HT-29 (cell line): ENCODE results near the gene TPK1. TPM values are rescaled to one million over a fixed set of nuclear protein-coding genes. Genes with fewer than 3 reads are reported as not detected.

Experiments
- DNase-seq: peaks from one replicate; pipeline ENCODE4 v3.0.0-alpha.2; 2015; ENCODE audit warnings: low spot score
- small RNA-seq: library from RNA; depleted of rRNA; stranded (forward); fragments of <200 nt; gene quantifications from one replicate; pipeline ENCODE3, GENCODE V24; 2014
- total RNA-seq: library from RNA; depleted of rRNA; stranded (reverse); fragments of >200 nt; shearing (Covaris generic); gene quantifications from 2 replicates; pipeline ENCODE4 v1.2.3, GENCODE V29; 2014

TPK1 gene
- total RNA-seq, 1 experiment from 2014 or later = 1.4 TPM

- no peak for DNase-seq
Measured at GRCh38 chr7:144414815-144415214, 421.0 kb downstream of the TPK1 start.

DNA sequence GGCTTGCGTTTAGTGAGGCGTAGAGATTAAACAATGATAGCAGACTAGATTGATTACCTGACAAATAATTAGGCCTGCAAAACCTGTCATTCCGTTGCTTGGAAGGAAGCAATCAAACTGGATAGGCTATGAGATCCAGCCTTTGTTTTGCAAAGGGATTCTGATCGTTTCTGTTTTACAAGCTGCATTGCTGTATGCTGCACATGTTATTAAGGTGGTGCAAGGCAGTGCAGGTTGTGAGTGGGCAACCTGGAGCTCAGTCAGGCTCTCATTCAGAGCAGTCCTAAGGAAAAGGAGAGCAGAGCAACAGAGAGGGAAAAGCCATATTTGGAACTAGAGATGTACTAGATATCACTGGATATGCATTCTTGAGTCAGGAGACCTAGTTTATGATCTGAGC is 425.4 kb downstream of the TPK1 start:
- no peak for DNase-seq

DNA sequence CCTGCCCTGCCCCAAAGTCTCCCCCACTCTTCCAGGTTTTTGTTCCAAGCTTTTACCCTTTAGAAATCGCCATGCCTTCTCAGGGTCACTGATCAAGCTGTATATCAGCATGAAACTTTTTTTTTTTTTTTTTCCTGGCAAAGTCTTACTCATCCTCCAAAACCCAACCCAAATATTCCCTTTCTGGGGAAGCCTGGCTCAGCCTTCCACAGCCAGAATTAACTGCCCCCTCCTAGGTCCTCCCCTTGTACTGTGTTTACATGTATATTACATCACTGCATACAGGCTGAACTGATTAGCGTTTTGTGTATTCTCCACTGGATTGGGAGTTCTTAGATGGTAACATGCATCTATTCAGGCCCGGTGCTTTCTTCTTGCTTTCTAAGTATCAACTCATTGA is 427.7 kb downstream of the TPK1 start:
- DNase-seq = no peak

- no peak for DNase-seq
Measured at GRCh38 chr7:144407266-144407931, 428.5 kb downstream of the TPK1 start.

GRCh38 chr7:144404946-144405345 is 430.9 kb downstream of the TPK1 start:
- DNase-seq = no peak

- DNase-seq = no peak
Measured at GRCh38 chr7:144403649-144404061, 432.2 kb downstream of the TPK1 start, which contains the start of gene NOBOX. TSS of gene NOBOX (minus strand) at chr7:144403693.

- DNase-seq = no peak
Measured at GRCh38 chr7:144403102-144403501, 432.8 kb downstream of the TPK1 start.

Small RNA genes lying within 50 kb of the gene (small RNA-seq; reads per million reads assigned to genes)
- gene RNU6ATAC40P = not detected
